HG03103 (cell line): ENCODE results near the gene FARS2.
"Not testable (repeated sequence)": the region's sequence is repeated elsewhere in the genome, so short reads cannot be mapped to it uniquely, and the experiment has no call there.

Source experiments
- ATAC-seq: cut with Tn5 transposase; IDR thresholded peaks from one replicate; pipeline ENCODE4 v1.9.1; 2021; ENCODE audit warnings: low read depth; ENCODE audit not compliant: unreplicated experiment

The FARS2 gene

GRCh38 chr6:5557506-5557905, 296.2 kb downstream of the FARS2 start:
- no peak for ATAC-seq

- ATAC-seq: no peak
These were observed 298.3 kb downstream of the FARS2 start for GRCh38 chr6:5559651-5560050.

DNA sequence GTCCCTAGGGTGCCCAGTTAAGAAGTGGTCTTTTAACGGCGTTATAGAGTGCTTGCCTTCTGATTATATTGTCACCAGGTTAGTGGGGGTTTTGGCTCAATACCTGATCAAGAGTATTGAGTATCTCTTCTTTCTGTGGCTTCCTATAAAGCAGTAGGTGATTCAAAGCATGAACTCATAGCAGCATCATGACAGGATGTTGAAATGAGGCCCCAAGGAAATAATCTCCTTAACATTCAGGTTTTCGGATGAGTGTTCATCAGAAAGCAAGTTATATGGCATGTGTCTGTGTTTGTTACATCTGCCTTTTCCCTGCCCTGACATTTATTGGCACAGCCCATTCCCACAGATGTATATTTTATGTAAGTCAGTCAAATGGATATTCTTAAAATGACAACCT, 301.0 kb downstream of the FARS2 start:
- no peak for ATAC-seq

DNA sequence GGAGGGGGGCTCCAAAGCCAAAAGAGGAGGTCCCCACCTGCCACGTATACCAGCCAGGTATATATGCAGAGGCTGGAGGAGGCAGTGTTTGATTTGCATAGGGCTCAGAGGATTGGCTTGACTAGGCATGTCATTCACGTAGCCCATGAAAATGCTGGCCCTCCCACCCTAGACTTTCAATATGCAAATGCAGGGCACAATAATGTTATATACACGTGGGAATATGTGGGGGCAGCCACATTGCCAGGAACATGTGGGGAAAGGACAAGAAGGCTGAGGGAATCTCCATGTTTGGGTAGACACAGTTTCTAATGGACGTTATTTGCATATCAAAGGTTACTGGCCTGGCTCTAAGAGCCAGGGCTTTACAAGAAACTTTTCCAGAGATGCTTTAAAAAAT, 301.8 kb downstream of the FARS2 start:
- no peak for ATAC-seq

- not testable (repeated sequence) for ATAC-seq
These were observed 303.4 kb downstream of the FARS2 start for GRCh38 chr6:5564746-5565145.

GRCh38 chr6:5565971-5566370, 304.7 kb downstream of the FARS2 start:
- no peak for ATAC-seq

GRCh38 chr6:5566718-5567117, 305.4 kb downstream of the FARS2 start:
- no peak for ATAC-seq

GRCh38 chr6:5567352-5567751, 306.0 kb downstream of the FARS2 start:
- ATAC-seq: no peak

GRCh38 chr6:5567890-5568289, 306.6 kb downstream of the FARS2 start:
- no peak for ATAC-seq

GRCh38 chr6:5569491-5569890, 308.2 kb downstream of the FARS2 start:
- no peak for ATAC-seq

DNA sequence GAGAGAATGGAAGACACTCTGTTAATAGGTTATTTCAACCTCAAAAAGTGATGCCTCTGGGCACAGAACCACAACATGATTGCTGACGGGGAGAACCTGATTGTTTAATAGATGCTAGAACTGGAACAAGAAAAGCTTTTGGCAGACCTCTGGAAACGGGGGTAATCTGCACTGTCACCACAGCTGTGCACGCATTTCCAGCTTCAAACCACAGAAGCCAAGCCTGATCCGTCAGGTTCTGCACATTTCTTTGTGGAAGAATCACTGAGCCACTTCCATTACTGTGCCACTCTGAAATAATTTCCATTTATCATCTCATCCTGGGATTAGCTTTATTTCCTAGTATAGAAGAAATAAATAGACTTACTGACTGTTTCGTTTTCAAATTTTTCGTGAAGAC, 309.3 kb downstream of the FARS2 start:
- ATAC-seq: no peak

GRCh38 chr6:5580736-5581581, 319.6 kb downstream of the FARS2 start:
- ATAC-seq: no peak

DNA sequence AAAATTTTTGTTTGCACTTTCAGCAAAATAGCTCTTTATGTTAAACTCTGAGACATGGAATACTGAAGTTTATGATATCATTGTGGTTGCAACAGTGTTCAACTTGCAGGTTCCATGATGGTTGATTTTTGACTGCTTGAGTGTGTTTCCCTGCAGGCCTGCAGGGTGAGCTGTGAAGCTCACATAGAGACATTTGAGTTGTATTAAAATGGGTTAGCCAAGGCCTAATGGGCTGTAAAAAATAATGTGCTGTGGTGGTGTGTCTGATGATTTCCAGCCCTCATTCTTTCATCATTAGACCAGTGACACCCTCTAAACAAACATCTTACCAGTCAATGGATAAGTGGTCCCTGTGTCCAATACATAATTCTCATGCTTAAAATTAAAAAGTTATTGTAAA, 321.4 kb downstream of the FARS2 start:
- ATAC-seq: no peak

GRCh38 chr6:5583528-5583927, 322.2 kb downstream of the FARS2 start:
- no peak for ATAC-seq

DNA sequence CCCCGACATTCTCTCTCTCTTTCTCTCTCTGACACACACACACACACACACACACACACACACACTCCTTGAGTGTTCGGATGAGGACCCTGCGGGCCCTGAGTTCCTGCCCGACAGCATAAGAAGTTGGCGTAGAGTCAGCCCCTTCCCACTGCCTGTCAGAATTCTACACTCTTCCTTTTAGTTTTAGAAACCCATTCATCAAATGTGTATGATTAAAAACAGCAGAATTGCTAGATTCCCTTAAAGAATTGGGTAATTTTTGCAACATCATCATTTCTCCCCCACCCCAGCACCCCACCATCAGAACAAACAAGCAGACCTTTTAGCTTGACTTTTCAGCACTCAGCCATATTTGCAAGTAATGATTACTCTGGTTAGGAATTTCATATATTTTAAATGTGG, 322.8 kb downstream of the FARS2 start:
- ATAC-seq: no peak

- no peak for ATAC-seq
These were observed 326.3 kb downstream of the FARS2 start for GRCh38 chr6:5587648-5588047.

DNA sequence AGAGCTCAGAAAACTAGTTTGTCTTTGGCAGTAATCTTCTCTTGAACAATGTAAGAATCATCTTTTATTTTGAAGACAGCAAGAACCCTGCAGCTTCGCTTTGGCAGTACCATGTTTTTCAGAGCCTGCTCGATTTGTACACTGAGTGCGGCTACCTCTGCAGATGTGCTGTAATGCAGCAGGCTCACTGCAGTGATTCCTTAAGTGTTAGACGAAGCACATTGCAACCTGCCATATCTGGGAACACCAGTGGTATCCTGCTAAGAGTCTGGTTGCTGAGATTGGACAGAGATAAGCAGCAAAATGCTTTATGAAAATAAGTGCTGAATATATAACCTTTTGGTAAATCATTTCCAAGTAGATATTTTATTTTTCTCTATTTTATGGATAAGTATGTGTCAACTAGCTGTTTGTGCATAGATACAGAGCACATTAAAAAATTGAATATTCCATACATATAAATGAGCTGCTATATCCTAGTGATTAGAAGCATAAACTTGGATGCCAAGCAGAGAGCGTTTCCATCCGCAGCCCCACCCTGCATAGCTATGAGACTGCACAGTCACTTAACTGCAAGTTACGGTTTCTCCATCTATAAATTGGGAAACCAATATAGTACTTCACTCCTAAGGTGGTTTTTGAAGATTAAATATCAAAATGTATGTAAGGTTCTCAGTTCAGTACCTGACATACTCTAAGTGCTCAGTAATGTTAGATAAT, 328.3 kb downstream of the FARS2 start:
- ATAC-seq: no peak

GRCh38 chr6:5590187-5590586, 328.9 kb downstream of the FARS2 start:
- ATAC-seq: no peak

- ATAC-seq: no peak
These were observed 331.7 kb downstream of the FARS2 start for GRCh38 chr6:5592886-5593519.

DNA sequence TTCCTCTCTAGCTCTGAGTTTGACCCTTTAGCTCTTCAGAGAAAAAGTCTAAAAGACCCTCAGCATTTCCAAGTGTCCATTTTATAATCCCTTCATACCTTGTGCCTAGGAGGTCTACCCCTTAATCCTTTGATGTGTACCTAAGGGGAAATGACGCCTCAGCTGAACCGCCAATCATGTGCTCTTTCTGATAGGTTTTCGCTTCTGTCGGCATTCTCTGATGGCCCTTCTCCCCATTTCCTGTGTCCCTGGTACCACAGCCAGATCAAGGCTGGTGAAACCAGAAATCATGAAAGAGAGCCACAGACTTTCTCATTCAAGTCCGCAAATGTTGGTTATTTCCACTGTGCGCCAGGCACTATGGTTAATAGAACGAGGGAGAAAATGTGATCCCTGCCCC, 333.9 kb downstream of the FARS2 start:
- ATAC-seq: no peak

- no peak for ATAC-seq
These were observed 336.1 kb downstream of the FARS2 start for GRCh38 chr6:5597413-5597812.

DNA sequence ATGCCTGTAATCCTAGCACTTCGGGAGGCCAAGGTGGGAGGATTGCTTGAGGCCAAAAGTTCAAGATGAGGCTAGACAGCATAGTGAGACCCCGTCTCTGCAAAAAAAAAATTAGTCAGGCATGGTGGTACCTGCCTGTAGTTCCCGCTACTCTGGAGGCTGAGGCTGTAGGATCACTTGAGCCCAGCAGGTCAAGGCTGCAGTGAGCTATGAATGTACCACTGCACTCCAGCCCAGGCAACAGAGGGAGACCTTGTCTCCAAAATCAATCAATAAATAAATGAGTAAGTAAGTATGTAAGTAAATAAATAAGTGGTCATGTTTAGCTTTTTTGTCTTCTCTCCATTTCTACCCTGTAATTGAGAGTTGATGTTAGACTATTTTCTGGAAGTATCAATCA, 336.8 kb downstream of the FARS2 start:
- ATAC-seq: no peak
